Mucosa of rectum (tissue), 2 donors: ENCODE data around the gene ARL14EPL.
"Not testable (repeated sequence)": the region's sequence is repeated elsewhere in the genome, so short reads cannot be mapped to it uniquely, and the experiment has no call there.

Experiments
- H3K27ac ChIP-seq, 2 donors: one replicate each; pipeline ENCODE4 v1.7.0; 2013; ENCODE audit warnings: inconsistent platforms in 2 of 2, low read depth in 2 of 2, low read length in 2 of 2
- H3K27me3 ChIP-seq, 2 donors: one replicate each; pipeline ENCODE4 v1.7.0; 2013; ENCODE audit warnings: low read length in 2 of 2; ENCODE audit not compliant: control insufficient read depth in 2 of 2, insufficient read depth in 2 of 2
- H3K36me3 ChIP-seq, 2 donors: one replicate each; pipeline ENCODE4 v1.7.0; 2013; ENCODE audit warnings: low read length in 2 of 2; ENCODE audit not compliant: control insufficient read depth in 2 of 2, insufficient read depth in 2 of 2
- H3K4me1 ChIP-seq, 2 donors: one replicate each; pipeline ENCODE4 v1.7.0; 2013; ENCODE audit warnings: low read length in 2 of 2, mild to moderate bottlenecking in 1 of 2; ENCODE audit not compliant: control insufficient read depth in 2 of 2, insufficient read depth in 2 of 2
- H3K4me3 ChIP-seq, 2 donors: one replicate each; pipeline ENCODE4 v1.7.0; 2013; ENCODE audit warnings: low read length in 2 of 2
- H3K9ac ChIP-seq, 2 donors: one replicate each; pipeline ENCODE4 v1.7.0; 2013; ENCODE audit warnings: low read length in 2 of 2, low read depth in 1 of 2, mild to moderate bottlenecking in 1 of 2
- H3K9me3 ChIP-seq, 2 donors: one replicate each; pipeline ENCODE4 v1.7.0; 2013; ENCODE audit warnings: low read length in 2 of 2; ENCODE audit not compliant: control insufficient read depth in 2 of 2
- donor health status: healthy.
- donor health status: Normal muscosa, but diverticular disease.

The ARL14EPL gene

DNA sequence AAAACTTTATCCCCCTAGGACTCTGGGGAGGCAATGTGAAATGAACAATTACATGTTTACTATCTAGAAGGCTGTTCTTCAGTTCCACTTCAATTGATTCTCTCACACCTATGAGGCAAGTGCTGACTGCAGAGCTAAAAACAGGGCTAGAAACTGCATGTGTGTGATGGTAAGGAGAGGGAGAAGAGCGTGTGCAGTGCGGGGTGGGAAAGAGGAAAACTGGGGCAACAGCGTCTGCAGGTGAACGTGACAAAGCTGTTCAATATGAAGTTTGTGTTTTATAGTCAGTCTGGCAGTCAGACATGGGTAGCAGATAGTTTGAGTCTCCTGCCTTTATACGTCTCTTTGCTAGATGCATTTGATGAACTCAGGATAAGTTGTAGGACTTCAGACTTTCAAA lies 45.9 kb downstream of the ARL14EPL start:
- Histone ChIP-seq H3K9ac (no peak overlapping the region), H3K27ac (no peak overlapping the region), H3K9me3 (no peaks in the 10 kb centered on the region), H3K36me3 (no peaks in the 10 kb centered on the region), H3K4me1 (no peaks in the 10 kb centered on the region), H3K4me3 (no peak overlapping the region), H3K27me3 (no peaks in the 10 kb centered on the region)

GRCh38 chr5:116084287-116084691 lies 52.0 kb downstream of the ARL14EPL start:
- peak overlapping the region; percentile 71 to 87 for H3K9ac ChIP-seq
- no peaks in the 10 kb centered on the region for H3K27me3 ChIP-seq
- peaks cover 0 to 4% of the 10 kb centered on the region in 2 donors for H3K36me3 ChIP-seq
- no peak overlapping the region for H3K27ac ChIP-seq
- no peaks in the 10 kb centered on the region for H3K9me3 ChIP-seq
- H3K4me3 ChIP-seq, result peak overlapping the region; percentile 87 to 97
- H3K4me1 ChIP-seq, result peaks cover 7% of the 10 kb centered on the region in 2 donors

- no peaks in the 10 kb centered on the region for H3K27me3 ChIP-seq
- no peaks in the 10 kb centered on the region for H3K9me3 ChIP-seq
- peak within 1 kb of the TSS; percentile 80 to 81 for H3K27ac ChIP-seq
- peaks cover 7% of the 10 kb centered on the region in 2 donors for H3K4me1 ChIP-seq
- peaks cover 0 to 4% of the 10 kb centered on the region in 2 donors for H3K36me3 ChIP-seq
- peak within 1 kb of the TSS; percentile 71 to 87 for H3K9ac ChIP-seq
- H3K4me3 ChIP-seq, result peak within 1 kb of the TSS; percentile 87 to 97
These were observed 52.8 kb downstream of the ARL14EPL start, which contains the start of gene COMMD10 for GRCh38 chr5:116084871-116085715. Gene COMMD10 (plus strand): TSS chr5:116085025.

GRCh38 chr5:116086309-116086708 lies 54.0 kb downstream of the ARL14EPL start:
- H3K27me3 ChIP-seq, H3K27ac ChIP-seq, H3K9me3 ChIP-seq, H3K36me3 ChIP-seq, H3K4me1 ChIP-seq, H3K4me3 ChIP-seq, H3K9ac ChIP-seq: not testable (repeated sequence)

DNA sequence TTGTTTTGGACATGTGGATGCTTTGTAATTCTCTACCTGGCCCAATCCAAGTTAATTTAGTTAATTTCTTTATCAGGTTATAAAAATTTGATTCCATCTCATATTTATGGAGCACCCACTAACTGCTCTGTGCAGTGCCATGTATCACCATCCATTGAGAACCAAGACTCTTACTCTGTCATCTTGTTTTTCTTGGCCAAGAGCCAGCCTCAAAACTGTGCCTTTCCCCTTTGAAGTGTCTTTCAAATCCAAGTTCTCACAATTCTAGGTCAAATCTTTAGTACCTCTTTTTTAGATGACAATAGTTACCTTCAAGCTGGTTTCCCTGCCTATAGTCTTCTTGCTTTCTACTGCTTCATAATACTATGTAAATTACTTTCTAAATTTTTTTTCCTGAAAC lies 55.8 kb downstream of the ARL14EPL start:
- Histone ChIP-seq H3K9me3 (no peaks in the 10 kb centered on the region), H3K27ac (no peak overlapping the region), H3K4me3 (no peak overlapping the region), H3K4me1 (peaks cover 7% of the 10 kb centered on the region in 2 donors), H3K27me3 (no peaks in the 10 kb centered on the region), H3K36me3 (peaks cover 9 to 19% of the 10 kb centered on the region in 2 donors), H3K9ac (no peak overlapping the region)

DNA sequence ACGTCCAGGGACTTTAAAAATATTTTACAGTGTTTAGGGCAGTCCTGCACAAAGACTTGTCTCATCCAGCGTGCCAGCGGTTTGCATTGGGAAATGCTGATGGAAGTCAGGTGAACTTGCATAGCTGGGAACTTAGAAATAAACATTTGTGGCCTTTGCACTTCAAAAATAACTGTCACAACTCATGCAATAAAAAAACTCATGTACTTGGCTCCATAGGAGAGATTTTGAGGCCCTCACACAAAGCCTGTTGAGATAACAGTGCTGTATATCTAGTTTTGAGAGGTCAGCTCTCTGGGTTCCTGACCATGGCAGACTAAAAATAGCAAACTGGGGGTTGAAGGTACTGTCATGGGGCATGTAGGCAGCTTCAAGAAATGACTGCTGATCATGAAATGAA lies 58.0 kb downstream of the ARL14EPL start:
- no peak overlapping the region for H3K27ac ChIP-seq
- peaks cover 26 to 35% of the 10 kb centered on the region in 2 donors for H3K36me3 ChIP-seq
- no peaks in the 10 kb centered on the region for H3K27me3 ChIP-seq
- H3K4me3 ChIP-seq, result no peak overlapping the region
- no peaks in the 10 kb centered on the region for H3K9me3 ChIP-seq
- no peaks in the 10 kb centered on the region for H3K4me1 ChIP-seq
- H3K9ac ChIP-seq, result no peak overlapping the region

GRCh38 chr5:116091416-116091815 lies 59.1 kb downstream of the ARL14EPL start:
- Histone ChIP-seq H3K9ac (no peak overlapping the region), H3K27me3 (no peaks in the 10 kb centered on the region), H3K4me3 (no peak overlapping the region), H3K4me1 (no peaks in the 10 kb centered on the region), H3K9me3 (no peaks in the 10 kb centered on the region), H3K27ac (no peak overlapping the region), H3K36me3 (peaks cover 26 to 37% of the 10 kb centered on the region in 2 donors)

DNA sequence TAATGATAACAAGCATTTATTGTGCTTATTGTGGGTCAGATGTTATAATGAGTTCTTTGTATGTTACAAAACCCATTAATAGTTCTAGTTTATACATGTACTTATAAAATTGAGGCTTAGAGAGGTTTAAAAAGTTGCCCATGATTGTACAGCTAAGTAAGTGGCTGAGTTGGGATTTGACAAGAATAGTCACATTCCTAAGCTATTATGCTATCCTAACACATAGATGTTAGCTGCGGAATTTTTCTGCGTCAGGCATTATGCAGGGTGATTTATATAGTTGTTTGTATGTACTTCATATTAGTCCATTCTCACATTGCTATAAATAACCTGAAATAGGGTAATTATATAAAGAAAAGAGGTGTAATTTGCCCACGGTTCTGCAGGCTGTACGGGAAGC lies 65.0 kb downstream of the ARL14EPL start:
- H3K36me3 ChIP-seq, result peaks cover 33 to 41% of the 10 kb centered on the region in 2 donors
- no peak overlapping the region for H3K27ac ChIP-seq
- no peaks in the 10 kb centered on the region for H3K27me3 ChIP-seq
- H3K9me3 ChIP-seq, result no peaks in the 10 kb centered on the region
- H3K4me3 ChIP-seq, result no peak overlapping the region
- H3K4me1 ChIP-seq, result no peaks in the 10 kb centered on the region
- no peak overlapping the region for H3K9ac ChIP-seq

DNA sequence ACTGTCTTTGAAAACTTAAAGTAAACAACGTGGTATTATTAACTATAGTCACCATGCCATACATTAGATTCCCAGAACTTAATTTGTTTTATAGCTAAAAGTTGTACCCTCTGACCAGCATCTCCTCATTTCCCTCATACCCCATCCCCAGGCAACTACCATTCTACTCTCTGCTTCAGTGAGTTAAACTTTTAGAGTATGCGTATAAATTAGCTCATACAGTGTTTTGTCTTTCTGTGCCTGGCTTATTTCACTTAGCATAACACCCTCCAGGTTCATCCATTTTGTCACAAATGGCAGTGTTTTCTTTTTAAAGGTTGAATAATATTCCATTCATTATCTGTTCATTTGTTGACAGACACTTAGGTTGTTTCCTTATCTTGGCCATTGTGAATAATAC lies 66.7 kb downstream of the ARL14EPL start:
- no peak overlapping the region for H3K4me3 ChIP-seq
- no peaks in the 10 kb centered on the region for H3K27me3 ChIP-seq
- no peaks in the 10 kb centered on the region for H3K4me1 ChIP-seq
- no peaks in the 10 kb centered on the region for H3K9me3 ChIP-seq
- peaks cover 17 to 26% of the 10 kb centered on the region in 2 donors for H3K36me3 ChIP-seq
- no peak overlapping the region for H3K27ac ChIP-seq
- no peak overlapping the region for H3K9ac ChIP-seq

- not testable (repeated sequence) for H3K27me3 ChIP-seq
These were observed 72.7 kb downstream of the ARL14EPL start for GRCh38 chr5:116104941-116105340.

More at GRCh38 chr5:116104941-116105340, 72.7 kb downstream of the ARL14EPL start:
- H3K9me3 ChIP-seq, H3K4me1 ChIP-seq, H3K36me3 ChIP-seq, H3K4me3 ChIP-seq, H3K27ac ChIP-seq, H3K9ac ChIP-seq: not testable (repeated sequence)
